CD4-positive, alpha-beta T cell treated with Interleukin-17A for 1 hour (primary cell): ENCODE results near the gene PRKCZ.
"Not testable (repeated sequence)": the region's sequence is repeated elsewhere in the genome, so short reads cannot be mapped to it uniquely, and the experiment has no call there.

Source experiments
- DNase-seq: peaks from one replicate; pipeline ENCODE4 v3.0.0-alpha.2; 2020

Gene PRKCZ

DNA sequence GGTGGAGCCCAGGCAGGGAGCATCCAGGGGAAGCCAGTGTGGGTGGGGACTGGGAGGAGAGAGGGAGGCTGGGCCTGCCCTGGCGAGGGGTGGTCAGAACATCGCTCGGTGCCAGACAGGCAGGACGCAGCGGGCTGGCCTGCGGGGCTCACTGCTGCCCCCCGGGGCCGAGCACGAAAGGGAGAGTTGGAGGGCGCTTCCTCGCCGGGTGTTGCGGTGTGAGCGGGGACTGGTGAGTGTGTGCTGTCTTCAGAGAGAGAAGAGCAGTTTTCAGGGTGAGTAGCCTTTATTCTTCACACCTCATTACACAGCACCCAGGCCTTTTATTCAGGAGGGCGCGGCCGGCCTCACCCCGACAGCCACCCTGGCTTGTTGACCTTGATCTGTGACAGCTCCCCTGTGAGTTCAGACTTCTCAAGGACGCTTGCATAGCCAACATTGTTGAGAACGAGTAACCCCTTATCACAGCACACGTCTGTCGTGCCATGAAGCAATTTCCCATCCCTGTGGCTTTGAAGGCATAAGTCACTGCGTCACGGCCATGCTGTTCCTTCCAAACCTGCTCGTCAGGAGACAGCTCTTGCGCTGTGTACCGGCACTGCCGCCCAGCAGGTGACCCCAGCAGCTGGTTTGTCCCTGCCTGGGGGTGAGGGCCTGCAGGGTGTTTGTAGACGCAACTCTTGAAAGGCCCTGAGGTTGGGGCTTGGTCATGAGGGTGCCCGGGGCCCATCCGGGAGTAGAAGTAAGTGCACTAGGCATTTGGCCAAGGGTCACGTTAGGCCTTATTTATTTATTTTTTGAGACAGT lies 54.6 kb downstream of the PRKCZ start:
- DNase-seq = no peak

GRCh38 chr1:2105781-2106524 lies 55.7 kb downstream of the PRKCZ start:
- DNase-seq = no peak

GRCh38 chr1:2106659-2107405 lies 56.6 kb downstream of the PRKCZ start:
- DNase-seq = no peak

DNA sequence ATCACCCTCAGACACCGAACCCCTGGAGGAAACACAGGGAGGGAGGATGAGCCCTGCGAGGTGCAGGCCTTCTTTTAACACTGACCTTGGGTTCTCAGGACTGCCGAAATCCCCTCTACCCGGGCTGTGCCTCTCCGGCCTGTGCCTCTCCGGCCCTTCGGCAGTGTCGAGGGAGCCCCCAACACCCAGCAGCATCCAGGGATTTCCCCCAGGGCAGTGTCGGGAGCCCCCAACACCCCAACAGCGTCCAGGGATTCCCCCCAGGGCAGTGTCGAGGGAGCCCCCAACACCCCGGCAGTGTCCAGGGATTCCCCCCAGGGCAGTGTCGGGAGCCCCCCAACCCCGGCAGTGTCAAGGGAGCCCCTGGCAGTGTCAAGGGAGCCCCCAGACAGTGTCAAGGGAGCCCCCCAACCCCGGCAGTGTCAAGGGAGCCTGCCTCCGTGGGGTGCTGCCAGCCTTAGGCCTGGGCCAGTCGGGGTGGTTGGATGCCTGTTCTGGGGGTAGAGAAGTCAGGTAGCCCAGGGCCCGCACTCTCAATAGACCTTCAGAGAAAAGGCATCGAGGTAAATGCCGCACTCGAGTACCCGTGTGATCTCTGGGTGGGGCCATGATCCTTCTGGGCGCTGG lies 57.5 kb downstream of the PRKCZ start:
- no peak for DNase-seq

DNA sequence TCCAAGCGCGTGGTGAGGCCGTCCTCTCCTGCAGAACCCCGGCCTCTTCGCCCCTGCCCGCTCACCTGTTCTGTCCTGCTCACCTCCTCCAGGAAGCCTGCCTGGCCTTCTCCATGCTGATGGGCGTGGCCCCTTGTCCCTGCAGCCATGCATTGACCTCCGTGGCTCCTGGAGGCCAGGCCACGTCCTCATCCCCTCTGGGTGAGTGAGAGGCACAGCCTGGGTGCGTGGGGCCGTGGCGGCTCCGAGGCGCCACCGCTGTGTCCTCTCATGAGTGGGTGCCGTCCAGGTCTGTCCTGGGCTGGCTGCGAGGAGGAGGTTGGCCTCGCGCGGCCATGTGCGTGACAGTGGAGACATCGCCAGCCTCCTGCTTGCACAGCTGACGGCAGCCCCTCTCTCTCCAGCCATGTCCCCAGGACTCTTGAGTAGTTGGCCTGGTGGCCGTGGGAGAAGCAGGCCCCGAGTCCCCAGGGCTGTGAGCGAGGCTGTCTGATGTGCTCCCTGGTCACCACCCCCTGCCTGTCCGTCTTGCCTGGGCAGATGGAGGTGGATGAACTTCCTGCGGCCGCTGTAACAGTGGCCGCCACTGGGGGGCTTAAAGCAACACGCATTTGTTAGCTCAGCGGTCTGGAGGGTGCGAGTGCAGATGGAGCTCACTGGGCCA lies 58.1 kb downstream of the PRKCZ start:
- no peak for DNase-seq

- DNase-seq = no peak
These were observed 58.8 kb downstream of the PRKCZ start for GRCh38 chr1:2108877-2109580.

DNA sequence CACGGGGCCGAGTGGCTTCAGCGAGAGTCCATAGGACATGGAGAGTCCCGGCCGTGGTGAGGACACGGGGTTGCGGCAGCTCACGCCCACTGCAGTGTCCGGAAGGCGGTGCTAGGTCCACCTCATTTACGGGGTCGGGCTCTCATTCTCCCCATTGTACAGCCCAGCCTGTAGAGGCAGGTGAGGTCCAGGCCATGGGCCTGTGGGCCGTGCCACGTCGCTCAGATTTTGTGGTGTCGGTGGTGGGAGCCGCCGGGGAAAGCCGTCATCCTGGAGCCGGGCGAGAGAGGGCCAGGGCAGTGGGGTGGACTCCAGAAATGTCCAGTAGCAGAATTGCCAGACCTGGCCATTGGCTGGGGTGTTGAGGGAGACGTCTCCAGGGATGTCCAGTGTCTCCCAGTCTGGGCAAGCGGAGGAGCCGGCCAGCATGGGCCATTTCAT lies 59.4 kb downstream of the PRKCZ start:
- DNase-seq = no peak

DNA sequence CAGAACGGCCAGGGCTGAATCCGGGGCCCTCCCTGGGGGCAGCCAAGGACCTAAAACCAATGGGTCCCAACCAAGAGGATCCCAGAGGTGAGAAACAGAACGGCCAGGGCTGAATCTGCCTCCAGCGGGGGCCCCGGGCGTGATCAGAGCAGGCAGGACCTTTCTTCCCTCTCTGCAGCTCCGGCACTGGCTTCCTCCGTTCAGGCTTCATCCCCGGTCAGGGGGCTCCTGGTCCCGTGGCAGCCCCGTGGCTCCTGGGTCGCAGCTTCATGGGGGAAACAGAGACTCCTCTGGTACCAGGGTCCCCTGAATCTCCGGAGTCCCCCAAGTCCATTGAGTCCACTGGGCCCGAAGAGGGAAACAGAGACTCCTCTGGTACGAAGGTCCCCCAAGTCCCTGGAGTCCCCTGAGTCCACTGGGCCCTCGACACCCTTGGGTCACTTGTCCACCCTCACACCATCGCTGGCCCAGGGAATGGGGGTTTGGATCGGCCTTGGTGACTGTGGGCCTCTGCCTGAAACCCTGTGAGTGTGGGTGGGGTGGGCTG lies 60.1 kb downstream of the PRKCZ start:
- no peak for DNase-seq

DNA sequence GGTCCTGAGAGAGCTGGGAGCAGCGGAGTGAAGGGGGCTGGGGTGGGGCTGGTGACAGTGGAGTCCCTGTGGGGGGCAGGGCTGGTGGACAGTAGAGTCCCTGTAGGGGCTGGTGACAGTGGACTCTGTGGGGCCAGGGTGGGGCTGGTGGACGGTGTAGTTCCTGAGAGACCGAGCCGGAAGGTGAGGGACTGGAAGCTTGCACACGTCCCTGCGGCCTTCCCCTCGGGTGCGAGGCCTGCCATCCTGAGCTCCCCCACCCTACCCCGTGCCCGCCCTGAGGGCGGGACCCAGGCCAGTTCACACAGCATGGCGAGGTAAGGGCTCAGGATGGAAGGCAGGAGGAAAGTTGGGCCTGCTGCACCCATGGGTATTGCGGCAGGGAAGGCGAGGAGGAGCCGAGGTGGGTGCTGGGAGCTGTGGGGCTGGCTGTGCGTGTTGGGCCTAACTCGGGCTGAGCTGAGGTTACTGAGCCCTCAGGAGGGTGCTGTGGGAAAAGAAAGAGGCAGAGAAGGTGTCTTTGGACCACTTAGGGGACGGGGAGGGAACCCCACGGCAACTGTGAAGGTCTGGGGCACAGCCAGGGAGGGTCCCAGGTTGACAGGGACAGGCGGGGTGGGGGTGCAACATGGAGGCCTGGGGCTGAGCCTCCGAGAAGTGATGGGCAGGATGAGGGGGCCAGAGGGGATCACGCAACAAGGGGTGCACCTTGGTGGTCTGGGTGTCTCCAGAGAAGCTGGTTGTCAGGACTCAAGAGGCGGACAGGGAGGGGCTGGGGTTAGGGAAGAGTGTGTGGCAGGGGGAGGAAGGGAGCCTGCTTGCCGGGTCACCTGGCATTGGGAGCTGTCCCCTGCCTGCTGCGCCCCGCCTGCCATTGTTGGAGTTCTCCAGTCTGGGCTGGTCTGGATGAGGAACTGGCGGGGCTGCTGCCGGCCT lies 60.8 kb downstream of the PRKCZ start:
- no peak for DNase-seq

GRCh38 chr1:2111674-2112035 lies 61.4 kb downstream of the PRKCZ start:
- DNase-seq = no peak

DNA sequence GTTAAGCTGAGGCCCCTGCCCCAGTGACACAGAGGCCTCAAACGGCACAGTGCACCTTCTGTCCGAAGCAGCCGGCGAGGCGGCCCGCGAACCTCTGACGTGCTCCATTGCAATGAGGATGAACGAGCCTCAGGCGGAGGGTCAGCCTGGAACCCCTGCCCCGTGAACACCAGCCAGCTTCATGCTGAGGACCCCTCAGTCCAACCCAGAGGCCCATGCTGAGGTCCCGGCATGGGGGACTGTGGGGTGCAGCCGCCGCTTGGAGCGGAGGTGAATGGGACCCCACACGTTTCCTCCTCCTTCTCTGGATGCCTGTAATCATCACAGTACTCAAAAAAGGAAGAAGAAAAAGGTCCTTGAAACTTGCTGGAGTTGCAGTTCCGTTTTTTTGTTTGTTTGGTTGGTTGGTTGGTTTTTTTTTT lies 62.1 kb downstream of the PRKCZ start:
- DNase-seq = peak; percentile 10

DNA sequence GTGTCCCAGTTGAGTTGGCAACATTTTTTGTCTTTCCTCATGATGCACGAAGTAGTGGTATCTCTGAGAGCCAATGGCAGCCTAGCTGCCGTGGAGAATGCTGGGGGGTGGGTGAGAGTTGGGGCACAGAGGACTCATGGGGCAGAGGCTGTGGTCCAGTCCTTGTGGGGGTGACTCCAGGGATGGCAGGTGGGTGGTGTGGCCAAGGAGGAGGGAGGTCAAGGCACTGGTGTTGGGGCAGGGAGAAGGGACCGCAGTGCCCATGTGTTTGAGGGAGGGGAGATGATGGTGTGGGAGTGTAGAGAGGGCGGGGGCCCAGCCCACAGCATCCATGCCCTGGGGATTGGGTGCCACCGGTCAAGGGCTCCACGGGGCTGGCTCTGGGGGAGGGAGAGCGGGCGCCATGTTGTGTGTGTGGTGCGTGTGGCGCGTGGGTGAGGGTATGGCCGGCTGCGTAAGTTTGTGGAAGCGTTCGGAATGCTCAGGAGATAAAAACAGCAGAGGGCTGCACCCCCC lies 63.5 kb downstream of the PRKCZ start:
- DNase-seq = no peak

DNA sequence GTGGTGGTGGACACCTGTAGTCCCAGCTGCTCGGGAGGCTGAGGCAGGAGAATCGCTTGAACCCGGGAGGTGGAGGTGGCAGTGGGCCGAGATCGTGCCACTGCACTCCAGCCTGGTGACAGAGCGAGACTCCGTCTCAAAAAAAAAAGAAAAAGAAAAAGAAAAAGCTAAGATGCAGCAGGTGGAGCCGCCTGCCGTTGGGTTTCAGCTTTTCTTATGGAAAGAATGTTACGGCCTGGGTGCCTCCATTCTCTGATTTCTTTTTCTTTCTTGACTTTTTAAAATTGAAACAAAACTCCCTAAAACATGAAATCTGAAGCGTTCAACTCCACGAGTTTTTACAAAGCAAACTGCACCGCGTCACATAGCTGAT lies 64.4 kb downstream of the PRKCZ start:
- not testable (repeated sequence) for DNase-seq

- no peak for DNase-seq
These were observed 64.9 kb downstream of the PRKCZ start for GRCh38 chr1:2115008-2115641.

DNA sequence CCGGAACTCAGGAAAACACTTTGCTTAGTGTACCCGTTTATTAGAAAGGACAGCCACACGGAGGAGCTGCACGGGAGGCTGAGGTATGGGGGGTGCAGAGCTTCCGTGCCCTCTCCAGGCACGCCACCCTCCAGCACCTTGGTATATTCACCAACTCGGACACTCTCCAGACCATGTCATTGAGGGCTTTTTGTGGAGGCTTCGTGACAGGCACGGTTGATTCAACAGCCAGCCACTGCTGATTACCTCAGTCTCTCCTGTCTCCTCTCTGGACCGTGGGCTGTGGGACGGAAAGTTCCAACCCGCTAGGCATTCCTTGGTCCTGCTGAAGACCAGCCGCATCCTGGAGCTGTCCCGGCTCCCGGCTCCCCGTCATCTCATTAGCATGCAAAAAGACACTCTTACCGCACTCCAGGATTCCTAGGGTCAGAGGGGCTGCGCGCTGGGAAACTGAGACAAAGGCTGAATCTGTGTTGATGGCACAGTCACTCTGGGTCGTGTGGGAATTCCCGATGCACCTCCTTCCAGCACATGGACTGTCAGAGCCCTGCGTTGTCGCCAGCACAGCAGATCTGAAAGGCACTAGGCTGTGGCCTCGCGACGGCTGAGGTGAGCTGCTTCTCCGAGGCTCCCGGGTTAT lies 65.6 kb downstream of the PRKCZ start:
- DNase-seq = no peak

DNA sequence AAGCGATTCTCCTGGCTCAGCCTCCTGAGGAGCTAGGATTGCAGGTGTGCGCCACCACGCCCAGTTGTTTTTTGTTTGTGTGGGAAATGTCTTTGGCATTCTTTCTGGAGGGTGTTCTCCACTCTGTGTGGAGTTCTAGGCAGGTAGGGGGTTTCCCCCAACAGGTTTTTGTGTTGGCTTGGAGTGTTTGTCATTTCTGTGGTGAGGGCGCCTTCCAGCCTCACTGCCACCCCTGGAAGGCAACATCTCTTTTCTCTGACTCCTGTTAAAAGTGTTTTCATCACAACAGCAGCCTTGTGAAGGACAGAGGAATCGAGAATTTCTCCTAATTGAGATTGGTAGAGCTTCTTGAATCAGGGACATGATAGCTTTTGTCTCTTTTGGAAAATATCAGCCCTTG lies 69.7 kb downstream of the PRKCZ start:
- DNase-seq = no peak

DNA sequence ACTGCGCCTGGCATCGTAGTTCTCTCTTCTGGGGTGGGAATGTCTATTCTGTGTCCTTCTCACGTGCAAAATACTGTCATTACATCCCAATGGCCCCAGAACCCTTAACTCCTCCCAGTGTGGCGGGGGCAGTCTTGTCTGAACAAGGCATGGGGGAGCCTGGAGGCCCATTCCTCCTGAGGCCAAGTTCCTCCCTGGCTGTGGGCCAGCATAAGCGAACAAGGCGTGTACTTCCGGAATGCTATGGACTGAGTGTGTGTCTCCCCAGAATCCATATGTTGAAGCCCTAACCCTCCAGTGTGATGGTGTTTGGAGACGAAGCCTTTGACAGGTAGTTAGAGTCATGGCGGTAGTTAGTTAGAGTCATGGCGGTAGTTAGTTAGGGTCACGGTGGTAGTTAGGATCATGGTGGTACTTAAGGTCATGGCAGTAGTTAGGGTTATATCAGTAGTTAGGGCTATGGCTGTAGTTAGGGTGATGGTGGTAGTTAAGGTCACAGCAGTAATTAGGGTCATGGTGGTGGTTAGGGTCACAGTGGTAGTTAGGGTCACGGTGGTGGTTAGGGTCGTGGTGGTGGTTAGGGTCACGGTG lies 71.0 kb downstream of the PRKCZ start:
- no peak for DNase-seq

GRCh38 chr1:2121794-2122193 lies 71.6 kb downstream of the PRKCZ start:
- DNase-seq = not testable (repeated sequence)
